HG03064 (cell line): ENCODE data around the gene FHAD1.
"Not testable (repeated sequence)": the region's sequence is repeated elsewhere in the genome, so short reads cannot be mapped to it uniquely, and the experiment has no call there.

Experiments used
- ATAC-seq: cut with Tn5 transposase; IDR thresholded peaks from one replicate; pipeline ENCODE4 v1.9.1; 2021; ENCODE audit warnings: low read depth; ENCODE audit not compliant: unreplicated experiment

The FHAD1 gene

DNA sequence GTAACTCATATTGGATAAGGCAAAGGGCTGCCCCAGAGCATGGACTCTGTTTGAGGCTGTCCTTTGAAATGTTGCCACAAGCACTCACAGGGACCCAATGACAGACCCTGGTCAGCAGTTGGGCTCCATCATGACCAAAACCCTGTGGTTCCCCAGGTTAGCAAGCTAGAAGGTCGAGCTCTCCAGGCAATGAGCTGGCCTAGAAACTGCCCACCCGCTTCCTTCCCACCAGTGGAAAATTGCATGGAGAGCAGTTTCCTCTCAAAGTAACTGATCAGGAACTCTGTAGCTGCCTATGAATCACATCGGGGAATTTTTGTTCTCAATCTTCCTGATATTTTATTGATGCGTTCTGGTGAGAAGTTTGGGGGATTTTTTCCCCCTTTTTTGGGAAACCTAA is 52.8 kb downstream of the FHAD1 start:
- ATAC-seq: no peak

DNA sequence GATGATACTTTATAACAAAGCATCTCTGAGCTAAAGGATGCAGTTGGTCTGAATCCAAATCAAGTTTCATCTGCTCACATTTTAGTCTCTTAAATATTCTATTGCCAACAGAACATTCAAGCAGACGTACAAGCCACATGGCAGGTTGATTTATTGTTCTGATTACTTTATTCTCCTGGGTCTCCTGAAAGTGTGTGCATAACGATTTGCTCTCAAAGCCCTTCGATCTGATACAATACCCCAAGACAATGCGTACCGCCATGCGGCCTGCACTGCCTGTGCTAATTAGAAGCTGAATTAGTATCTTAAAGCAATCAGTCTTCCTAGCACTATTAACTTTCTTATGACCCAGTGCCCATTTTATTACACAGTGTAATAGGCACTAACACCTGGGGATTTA is 56.9 kb downstream of the FHAD1 start:
- no peak for ATAC-seq

DNA sequence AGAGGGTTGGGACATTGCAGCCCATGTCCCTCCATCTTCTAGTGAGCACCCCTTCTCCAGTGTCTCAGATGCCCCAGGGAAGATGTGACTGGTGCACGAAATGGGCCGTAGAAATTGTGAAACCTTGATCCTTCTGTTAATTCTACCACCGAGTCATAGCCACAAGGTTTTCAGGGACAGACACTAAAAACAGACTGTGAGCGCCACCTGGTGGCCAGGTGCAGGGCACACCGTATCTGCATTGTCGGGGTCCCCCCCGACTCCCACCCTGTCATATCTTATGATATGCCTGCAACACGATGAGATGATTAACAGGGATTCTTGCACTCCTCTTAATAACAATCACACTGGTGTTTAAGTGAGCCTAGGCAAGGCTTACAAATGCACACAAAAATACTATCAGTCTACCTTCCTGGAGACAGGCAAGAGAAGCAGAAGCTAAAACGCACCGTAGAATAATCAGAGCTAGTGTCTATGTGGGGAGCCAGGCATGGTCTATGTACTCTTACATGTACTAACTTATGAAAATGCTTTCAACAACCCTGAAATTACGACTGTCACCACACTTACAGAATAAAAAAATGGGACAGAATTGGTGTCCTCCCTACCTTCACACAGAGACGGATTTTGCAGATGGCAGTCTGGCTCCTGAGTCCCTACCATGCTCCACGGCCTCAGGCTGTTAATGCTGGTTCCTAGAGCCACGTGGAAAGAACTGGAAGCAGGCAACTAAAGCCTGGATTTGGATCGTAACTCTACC is 57.9 kb downstream of the FHAD1 start:
- no peak for ATAC-seq

DNA sequence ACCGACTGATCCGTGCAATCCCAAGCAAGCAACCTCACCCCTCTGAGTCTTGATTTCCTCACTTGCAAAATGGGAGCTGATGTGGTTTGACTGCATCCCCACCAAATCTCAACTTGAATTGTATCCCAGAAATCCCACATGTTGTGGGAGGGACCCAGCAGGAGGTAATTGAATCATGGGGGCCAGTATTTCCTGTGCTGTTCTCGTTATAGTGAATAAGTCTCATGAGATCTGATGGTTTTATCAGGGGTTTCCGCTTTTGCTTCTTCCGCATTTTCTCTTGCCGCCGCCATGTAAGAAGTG is 58.4 kb downstream of the FHAD1 start:
- no peak for ATAC-seq

DNA sequence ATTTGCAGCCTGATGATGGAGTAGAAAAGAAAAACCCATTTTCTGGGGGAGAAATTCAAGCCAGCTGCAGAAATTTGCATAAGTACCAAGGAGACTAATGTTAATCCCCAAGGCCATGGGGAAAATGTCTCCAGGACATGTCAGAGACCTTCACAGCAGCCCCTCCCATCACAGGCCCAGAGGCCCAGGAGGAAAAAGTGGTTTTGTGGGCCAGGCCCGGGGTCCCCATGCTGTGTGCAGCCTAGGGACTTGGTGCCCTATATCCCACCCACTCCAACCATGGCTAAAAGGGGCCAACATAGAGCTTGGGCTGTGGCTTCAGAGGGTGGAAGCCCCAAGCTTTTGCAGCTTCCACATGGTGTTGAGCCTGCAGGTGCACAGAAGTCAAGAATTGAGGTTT is 59.3 kb downstream of the FHAD1 start:
- ATAC-seq: not testable (repeated sequence)

DNA sequence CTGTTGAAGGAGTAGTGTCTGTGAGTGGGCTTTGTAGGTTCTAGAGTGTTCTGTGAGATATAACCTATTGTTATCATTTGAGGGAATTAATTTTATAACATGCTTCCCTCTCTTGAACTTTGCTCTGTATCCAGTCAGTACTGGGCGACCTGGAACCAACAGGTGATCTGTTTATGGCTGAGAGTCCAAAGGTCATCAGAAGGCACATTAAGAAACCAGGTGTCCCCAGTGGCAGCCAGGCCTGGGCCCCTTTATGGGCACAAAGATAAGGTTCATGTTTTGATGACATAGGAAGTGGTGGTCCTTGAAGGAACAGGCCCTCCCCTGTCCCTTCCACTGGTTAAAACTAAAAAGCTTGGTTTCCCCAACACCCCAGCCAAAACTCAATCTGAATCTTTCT is 61.1 kb downstream of the FHAD1 start:
- no peak for ATAC-seq

DNA sequence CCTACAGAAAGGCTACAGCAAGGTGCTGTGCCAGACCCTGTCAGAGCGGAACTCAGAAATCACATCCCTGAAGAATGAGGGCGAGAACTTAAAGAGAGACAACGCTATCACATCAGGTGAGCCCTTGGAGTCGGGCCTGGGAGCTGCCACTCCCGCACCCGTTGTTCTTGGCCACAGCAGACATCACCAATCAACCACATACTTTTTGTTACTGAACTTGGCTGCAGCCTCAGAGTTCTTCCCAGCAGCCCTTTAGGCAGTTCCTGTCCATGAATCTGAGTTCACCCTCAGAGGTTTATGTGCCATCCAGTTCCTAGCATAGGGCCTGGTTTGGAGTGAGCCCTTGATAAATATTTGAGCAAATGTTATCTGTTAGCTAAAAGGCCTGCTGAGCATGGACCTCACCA is 61.6 kb downstream of the FHAD1 start:
- no peak for ATAC-seq

DNA sequence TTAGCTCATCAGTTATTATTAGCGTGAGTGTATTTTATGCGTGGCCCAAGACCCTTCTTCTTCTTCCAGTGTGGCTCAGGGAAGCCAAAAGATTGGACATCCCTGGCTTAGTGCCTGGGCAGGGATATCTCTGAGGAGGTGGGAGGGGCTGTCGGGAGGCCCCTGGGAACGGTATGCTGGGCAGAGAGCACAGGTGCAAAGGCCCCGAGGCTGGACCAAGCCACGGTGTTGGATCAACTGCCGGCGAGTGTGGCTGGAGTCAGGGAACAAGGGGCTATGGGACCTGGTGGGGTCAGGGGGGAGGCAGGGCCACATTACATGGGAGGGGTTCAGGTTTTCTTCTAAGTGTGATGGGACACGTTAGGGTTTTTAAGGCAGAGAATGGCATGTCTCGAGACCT is 62.7 kb downstream of the FHAD1 start:
- no peak for ATAC-seq

DNA sequence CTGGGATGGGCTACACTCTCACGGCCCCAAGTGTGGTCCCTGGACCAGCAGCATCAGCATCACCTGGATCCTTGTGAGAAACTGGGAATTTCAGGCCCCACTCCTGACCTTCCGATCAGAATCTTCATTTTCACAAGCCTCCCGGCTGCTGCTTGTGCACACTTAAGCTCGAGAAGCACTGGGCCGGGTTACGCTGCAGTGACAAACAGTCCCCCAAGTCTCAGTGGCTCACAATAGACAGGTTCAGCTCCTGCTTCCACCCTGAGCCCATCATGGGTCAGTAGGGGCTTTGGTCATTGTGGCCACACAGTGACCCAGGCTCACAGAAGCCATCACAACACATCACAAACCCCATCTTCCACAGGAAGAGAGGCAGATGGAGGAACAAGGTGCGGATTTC is 63.5 kb downstream of the FHAD1 start:
- ATAC-seq: no peak

DNA sequence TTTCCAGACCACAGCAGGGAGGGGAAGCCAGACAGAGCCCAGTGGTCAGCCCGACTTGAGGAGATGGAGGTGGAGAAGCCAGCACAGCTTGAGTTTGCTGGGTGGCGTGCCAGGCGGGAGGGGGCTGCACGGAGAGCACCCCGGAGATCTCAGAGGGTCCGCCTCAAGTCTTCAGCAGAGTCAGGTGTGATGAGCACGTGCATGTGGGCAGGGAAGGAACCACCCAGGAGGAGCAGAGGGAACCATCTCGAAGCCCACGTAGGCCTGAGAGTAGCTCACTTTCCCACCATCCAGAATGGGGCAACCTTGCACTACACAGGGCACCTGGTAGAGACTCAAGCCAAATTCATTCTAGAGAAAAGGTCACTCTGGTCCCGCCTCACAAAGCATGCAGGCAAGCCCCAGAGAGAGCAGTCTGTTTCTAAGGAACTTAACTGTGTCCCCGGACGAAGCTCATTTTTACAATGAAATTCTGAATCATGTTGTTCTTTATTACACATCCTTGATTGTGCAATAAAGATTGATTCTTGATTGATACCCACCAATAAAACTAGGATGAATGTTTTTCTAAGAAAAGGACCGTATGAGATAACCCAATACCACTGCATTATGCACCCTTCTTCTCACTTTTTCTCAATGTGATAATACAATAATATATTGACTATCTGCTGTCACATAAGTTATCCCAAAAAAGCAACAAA is 64.2 kb downstream of the FHAD1 start:
- no peak for ATAC-seq

DNA sequence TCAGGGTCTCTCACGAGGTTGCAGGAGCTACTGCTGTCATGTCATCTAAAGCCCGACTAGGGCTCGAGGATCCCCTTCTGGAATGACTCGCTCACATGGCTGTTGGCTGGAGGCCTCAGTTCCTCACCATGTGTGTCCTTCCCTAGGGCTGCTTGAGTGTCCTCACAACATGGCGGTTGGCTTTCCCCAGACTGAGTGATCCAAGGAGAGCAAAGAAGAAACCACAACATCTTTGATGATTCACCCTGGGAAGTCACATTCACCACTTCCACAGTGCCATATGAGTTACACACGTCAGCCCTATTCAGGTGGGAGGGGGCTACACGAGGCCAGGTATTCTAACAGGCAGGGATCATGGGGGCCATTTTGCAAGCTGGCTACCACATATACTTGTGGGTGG is 64.9 kb downstream of the FHAD1 start:
- ATAC-seq: no peak

DNA sequence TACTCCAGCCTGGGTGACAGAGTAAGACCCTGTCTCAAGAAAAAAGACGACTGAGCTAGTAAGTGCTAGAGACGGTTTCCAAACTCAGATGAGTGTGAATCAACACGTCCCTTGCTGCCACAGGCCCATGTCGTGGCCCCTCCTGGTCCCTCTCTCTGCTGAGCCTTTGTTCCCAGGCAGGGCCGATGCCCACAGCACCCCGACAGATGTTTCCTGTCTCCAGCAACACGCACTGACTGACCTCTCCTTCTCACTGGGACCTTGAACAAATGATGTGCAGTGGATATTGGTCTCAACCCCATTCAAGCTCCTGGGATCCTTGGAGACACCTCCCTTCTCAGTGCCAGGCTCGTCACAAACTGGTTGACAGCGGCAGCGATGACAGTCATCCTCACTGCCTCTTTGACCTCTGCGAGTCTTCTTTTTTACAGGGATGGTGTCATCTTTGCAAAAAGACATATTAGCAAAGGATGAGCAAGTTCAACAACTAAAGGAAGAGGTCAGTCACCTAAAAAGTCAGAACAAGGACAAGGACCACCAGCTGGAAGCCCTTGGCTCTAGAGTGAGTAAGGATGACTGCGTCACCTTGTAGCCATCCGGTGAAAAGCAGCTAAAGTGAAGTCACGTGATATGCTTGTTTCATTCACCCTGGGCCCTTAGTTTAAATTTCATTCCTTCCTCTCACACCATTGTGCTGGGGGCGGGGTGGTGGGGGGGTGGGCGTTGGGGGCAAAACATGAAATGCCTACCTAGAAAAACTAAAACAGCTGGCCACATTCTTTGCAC is 65.8 kb downstream of the FHAD1 start:
- no peak for ATAC-seq

DNA sequence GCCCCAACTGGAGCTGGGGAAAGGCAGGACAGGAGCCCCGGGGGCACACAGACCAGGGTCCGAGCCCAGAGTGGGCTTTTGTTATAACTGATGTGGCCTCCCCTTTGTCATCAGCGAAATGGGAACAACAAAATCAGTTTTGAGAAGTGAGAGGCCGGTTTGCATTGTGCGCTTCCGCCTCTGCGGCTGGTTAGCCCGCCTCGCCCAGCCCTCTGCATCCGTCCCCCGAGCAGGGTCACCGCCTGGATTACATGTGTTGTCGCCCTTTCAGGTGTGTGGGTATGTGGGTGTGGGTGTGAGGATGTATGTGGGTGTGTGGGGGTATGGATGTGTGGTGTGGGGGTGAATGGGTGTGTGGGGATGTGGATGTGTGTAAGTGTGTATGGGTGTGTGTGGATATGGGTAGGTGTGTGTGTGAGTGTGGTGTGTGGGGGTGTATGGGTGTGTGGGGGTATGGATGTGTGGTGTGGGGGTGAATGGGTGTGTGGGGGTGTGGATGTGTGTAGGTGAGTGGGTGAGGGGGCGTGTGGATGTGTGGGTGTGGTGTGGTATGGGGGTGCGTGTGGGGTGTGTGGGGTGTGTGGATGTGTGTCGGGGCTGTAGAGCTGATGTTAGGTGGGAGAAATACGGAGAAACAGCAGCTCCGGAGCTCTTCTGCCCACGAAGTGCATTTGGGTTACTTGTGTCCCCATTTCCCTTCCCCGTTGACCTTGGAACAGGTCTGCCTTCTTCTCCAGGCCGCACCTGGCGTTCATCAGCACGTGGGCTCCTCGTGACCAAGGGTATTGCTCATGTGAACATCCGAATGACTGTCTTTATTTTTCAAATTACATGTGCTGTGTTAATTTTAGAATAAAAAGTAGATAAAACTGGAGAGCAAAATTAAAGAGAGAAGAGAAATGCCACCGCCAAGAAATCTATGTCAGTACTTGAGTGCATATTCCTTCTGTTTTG is 67.6 kb downstream of the FHAD1 start:
- no peak for ATAC-seq

DNA sequence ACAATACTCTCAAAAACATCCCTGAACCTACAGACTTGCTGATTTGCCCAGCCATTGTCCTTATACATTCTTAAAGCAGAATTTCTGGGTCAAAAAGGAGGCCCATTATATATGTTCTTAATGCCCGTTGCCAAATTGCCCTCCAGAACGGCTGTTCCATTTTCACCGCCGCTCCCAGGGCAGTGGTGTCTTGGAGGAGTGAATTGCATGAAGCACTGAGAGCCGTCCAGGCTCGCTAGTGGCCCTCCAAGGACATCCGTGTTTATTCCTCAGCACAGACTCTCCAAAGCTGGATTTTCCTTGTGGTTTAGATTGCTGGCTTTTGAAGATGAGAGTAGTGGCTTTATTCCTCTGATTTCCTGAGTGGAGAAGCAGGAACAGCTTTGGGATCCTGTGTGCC is 68.8 kb downstream of the FHAD1 start:
- ATAC-seq: no peak

DNA sequence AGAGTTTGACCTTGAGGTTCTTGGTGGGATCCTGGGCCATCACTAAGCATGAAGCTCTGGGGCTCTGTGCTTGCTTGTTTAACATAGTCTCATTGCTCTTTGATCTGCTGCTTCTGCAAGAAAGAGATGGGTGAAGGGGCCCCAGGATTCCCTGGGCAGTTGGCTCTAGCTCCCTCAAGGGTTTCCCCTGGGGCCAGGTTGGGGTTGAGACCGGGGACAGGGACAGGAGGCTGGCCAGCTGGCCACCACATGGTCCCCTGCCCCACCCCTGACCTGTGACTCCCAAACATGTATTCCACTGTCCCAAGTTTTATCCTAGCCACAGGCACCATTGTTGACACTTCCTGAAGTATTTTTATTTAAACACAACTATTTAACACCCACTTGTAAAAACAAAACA is 69.5 kb downstream of the FHAD1 start:
- no peak for ATAC-seq

DNA sequence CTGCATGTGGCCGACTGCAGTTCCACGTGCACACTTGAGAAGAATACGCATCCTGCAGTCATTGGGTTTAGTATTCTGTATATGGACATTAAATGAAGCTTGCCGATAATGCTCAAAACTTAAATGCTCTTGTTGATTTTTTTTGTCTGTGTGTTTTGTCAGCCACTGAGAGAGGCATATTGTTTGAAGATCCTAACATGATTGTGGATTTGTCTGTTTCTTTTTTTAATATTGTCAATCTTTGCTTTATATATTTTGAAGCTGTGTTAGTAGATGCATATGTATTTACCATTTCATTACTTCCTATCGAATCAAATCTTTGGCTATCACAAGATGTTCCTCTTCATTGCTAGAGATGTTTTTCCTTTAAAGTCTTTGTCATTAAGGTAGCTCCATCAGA is 73.2 kb downstream of the FHAD1 start:
- ATAC-seq: no peak

DNA sequence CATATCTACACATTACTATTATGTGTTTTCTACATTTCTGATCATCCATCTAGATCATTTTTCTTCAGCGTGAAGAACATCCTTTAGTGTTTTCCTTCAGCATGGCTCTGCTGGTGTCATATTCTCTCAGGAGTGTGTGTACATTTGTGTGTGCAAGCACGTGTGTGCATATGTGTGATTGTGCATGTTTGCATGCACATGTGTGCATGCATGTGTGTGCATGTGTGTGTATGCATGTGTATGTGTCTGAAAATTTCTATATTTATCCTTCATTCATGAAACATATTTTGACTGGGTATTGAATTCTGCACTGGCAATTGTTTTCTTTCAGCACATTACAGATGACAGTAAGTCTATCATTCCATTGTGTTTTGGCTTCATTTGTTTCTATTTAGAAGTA is 74.6 kb downstream of the FHAD1 start:
- ATAC-seq: no peak

DNA sequence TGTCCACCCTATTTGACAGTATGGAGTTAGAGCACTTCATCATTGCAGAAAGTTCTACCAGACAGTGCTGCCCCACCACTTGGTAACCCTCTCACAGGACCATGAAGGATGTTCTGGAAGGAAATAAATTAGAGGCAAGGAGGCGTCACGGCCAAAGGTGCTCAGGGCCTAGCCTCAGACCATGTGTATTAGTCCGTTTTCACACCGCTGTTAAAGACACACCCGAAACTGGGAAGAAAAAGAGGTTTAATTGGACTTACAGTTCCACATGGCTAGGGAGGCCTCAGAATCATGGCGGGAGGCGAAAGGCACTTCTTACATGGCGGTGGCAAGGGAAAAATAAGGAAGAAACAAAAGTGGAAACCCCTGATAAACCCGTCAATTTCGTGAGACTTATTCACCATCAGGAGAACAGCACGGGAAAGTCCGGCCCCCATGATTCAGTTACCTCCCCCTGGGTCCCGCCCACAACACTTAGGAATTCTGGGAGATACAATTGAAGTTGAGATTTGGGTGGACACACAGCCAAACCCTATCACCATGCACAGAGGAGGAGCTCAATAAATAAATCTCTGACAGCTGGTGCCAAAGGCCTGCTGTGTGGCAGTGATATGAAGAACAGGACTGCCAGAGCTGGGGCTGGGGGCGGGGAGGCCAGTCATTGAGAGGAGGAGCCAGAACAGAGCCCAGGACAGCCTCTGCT is 75.8 kb downstream of the FHAD1 start:
- no peak for ATAC-seq

DNA sequence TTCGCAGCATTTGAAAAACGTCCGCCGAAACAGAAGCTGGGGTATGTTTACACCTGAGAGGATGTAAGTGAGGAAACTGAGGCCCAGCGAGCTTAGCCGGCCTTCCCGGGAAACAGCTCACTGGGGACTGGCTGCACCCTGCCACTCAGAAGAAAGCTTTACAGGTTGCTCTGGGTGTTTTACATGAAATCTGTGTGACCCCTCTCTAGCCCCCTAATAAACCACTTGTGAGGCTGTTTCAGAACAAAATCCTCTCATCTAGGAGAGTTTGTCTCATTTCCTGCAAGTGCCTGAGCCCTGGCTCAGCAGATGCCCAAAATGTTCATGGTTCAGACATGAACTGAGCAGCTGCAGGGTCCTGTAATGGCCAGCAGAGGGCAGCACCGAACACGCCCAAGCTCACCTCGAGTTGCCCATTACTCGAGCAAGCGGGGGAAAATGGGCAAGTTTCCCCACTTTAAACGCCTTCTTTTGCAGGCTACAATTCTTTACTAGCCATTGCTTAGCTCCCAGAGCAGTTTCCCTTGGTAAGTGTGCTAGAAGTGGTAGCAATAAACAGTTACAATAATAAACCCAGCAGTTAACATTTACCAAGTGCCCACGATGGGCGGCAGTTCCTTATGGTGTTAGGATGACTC is 76.4 kb downstream of the FHAD1 start:
- ATAC-seq: no peak
